GM20000 (cell line): Measurements from ENCODE around the gene TRAF2.

Experiments
- DNase-seq: peaks from one replicate; pipeline ENCODE4 v3.0.0; 2012; ENCODE audit warnings: low spot score
- TF ChIP-seq, protein P1 (sequence below): IDR thresholded peaks from 2 replicates; pipeline ENCODE4 v1.5.1; 2012; ENCODE audit warnings: mild to moderate bottlenecking, control low read depth; ENCODE audit errors: extremely low read depth, missing control alignments

The TRAF2 gene

DNA sequence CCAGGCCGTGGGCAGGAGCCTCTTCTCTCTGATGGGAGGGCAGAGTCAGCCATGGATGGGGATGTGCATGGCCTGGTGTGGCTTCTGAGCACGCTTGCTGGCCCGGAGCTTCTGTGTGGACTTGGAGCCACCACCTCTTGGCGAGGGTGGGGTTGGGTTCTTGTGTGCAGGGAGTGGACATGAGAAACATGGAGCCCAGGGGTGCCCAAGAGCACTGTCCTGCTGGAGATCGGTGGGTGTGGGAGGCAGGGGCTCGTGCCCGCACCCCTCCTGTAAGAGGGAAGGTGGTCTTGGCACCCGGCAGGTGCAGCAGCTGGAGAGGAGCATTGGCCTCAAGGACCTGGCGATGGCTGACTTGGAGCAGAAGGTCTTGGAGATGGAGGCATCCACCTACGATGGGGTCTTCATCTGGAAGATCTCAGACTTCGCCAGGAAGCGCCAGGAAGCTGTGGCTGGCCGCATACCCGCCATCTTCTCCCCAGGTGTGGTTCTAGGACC is 34.5 kb downstream of the TRAF2 start:
- no peak for DNase-seq
- TF ChIP-seq, protein P1, sequence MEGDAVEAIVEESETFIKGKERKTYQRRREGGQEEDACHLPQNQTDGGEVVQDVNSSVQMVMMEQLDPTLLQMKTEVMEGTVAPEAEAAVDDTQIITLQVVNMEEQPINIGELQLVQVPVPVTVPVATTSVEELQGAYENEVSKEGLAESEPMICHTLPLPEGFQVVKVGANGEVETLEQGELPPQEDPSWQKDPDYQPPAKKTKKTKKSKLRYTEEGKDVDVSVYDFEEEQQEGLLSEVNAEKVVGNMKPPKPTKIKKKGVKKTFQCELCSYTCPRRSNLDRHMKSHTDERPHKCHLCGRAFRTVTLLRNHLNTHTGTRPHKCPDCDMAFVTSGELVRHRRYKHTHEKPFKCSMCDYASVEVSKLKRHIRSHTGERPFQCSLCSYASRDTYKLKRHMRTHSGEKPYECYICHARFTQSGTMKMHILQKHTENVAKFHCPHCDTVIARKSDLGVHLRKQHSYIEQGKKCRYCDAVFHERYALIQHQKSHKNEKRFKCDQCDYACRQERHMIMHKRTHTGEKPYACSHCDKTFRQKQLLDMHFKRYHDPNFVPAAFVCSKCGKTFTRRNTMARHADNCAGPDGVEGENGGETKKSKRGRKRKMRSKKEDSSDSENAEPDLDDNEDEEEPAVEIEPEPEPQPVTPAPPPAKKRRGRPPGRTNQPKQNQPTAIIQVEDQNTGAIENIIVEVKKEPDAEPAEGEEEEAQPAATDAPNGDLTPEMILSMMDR, result no peak

DNA sequence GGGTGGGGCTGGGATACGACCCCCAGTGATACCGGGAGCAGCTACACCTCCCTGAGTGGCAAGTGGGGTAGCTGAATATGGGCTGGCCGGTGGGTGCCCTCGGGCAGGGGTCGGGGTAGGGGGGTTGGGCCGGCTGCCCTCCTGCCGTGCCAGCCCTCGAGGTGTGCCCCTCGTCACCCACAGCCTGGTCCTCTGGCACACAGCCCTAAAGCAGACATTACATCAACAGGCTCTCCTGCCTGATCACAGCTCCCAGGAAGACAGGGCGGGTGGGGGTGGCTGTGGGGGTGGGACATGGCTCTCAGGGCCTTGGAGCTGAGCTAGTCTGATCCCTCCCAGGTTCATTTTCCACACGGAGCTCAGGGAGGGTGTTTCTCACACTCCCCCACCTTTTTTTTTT is 35.0 kb downstream of the TRAF2 start:
- TF ChIP-seq, protein P1, result no peak
- DNase-seq, result no peak

DNA sequence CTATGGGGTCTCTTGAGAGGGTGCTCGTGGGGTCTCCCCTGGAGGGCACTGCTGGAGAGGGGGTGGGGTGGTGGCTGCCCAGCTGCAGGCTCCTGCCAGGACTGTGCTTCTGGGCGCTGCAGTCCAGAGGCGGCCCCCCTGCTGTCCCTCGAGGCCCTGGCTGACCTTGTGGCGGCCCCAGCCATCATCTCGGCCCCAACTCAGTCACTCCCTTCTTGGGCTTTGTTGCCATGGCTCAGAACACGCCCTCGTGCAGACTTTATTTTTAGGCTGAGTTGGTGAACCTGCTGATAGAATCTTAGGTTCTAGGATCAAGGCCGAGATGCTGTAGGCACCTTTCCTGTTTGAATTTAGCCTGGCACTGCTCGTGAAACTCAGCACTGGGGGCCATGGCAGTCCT is 35.4 kb downstream of the TRAF2 start:
- TF ChIP-seq, protein P1, result no peak
- DNase-seq, result no peak

DNA sequence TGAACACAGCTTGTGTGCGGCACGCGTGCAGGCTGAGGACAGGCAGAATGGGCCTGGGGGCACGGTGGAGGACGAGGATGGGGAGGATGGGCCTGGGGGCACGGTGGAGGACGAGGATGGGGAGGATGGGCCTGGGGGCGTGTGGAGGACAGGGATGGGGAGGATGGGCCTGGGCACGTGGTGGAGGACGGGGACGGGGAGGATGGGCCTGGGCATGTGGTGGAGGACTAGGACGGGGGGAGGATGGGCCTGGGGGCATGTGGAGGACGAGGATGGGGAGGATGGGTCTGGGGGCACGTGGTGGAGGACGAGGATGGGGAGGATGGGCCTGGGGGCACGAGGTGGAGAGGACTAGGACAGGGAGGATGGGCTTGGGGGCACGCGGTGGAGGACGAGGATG is 36.2 kb downstream of the TRAF2 start:
- TF ChIP-seq, protein P1, result no peak
- DNase-seq, result no peak

DNA sequence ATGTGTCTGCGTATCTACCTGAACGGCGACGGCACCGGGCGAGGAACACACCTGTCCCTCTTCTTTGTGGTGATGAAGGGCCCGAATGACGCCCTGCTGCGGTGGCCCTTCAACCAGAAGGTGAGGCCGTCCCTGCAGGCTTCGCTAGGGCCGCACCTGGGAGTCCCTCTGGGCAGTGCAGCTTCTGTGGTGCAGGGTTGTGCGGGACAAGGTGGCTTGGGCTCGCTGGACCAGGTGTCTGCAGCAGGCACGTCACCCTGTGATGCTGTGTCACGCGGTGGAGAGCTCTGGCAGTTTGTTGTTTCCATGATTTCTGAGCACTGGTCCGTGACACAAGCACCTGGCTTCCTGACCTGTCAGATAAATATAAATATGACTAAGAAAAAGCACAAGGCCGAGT is 37.6 kb downstream of the TRAF2 start:
- no peak for DNase-seq
- TF ChIP-seq, protein P1, result no peak

DNA sequence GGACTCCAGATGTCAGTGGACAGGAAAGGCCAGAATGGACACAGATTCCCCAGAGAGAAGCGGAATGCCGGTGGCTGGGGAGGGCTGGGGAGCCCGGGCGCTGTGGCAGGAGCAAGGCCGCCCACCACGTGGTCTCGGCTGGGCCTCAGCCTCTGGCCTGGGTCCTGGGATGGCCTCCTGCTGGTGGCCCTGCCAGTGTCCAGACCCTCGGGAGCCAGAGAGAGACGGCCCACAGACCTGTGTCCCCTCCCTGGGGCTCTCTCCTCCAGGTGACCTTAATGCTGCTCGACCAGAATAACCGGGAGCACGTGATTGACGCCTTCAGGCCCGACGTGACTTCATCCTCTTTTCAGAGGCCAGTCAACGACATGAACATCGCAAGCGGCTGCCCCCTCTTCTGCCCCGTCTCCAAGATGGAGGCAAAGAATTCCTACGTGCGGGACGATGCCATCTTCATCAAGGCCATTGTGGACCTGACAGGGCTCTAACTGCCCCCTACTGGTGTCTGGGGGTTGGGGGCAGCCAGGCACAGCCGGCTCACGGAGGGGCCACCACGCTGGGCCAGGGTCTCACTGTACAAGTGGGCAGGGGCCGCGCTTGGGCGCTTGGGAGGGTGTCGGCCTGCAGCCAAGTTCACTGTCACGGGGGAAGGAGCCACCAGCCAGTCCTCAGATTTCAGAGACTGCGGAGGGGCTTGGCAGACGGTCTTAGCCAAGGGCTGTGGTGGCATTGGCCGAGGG is 39.3 kb downstream of the TRAF2 start:
- TF ChIP-seq, protein P1, result no peak
- DNase-seq, result no peak

DNA sequence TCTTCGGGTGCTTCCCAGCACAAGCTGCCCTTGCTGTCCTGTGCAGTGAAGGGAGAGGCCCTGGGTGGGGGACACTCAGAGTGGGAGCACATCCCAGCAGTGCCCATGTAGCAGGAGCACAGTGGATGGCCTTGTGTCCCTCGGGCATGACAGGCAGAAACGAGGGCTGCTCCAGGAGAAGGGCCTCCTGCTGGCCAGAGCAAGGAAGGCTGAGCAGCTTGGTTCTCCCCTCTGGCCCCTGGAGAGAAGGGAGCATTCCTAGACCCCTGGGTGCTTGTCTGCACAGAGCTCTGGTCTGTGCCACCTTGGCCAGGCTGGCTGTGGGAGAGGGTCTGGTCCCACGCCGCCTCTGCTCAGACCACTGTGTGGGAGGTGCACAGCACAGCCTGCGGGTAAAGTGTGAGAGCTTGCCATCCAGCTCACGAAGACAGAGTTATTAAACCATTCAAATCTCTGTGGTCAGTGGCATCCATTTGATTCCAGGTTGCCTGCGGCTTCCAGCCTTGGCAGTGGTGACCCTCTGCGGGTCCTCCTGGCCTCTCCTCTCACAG is 39.9 kb downstream of the TRAF2 start:
- TF ChIP-seq, protein P1, result no peak
- DNase-seq, result no peak
